Measurements from ENCODE around the gene ACSM6.

ACSM6 gene

GRCh38 chr10:95193944-95194343, at the start of gene ACSM6:
Gene ACSM6 (plus strand): TSS chr10:95194238. CDS start chr10:95194486, 248 bp downstream.
- H3K27ac Mint-ChIP-seq = no peak within 1 kb of the TSS
- intact Hi-C loops (cut with micrococcal nuclease) = no loop called here
- H3K4me1 Mint-ChIP-seq (ENCODE audit: low read depth) = no peaks in the 10 kb centered on the region
- no peaks in the 10 kb centered on the region for H3K36me3 Mint-ChIP-seq (ENCODE audit: low read depth)
- no peaks in the 10 kb centered on the region for H3K27me3 Mint-ChIP-seq
- no peaks in the 10 kb centered on the region for H3K9me3 Mint-ChIP-seq
- no peak within 1 kb of the TSS for H3K4me3 Mint-ChIP-seq

- intact Hi-C loops (cut with micrococcal nuclease) = no loop called here
- Mint-ChIP-seq H3K9me3 (peaks cover 4% of the 10 kb centered on the region), H3K36me3 (ENCODE audit: low read depth) (no peaks in the 10 kb centered on the region), H3K4me1 (ENCODE audit: low read depth) (no peaks in the 10 kb centered on the region), H3K27ac (no peak overlapping the region), H3K4me3 (no peak overlapping the region), H3K27me3 (no peaks in the 10 kb centered on the region)
Observed at GRCh38 chr10:95168694-95169093, 25.3 kb upstream of the ACSM6 start.

GRCh38 chr10:95169522-95169921, 24.5 kb upstream of the ACSM6 start:
- no peak overlapping the region for H3K4me3 Mint-ChIP-seq
- intact Hi-C loops (cut with micrococcal nuclease) = no loop called here
- no peak overlapping the region for H3K27ac Mint-ChIP-seq

GRCh38 chr10:95170790-95171189, 23.2 kb upstream of the ACSM6 start:
- Mint-ChIP-seq H3K27me3 (no peaks in the 10 kb centered on the region), H3K4me3 (no peak overlapping the region), H3K4me1 (ENCODE audit: low read depth) (no peaks in the 10 kb centered on the region), H3K27ac (no peak overlapping the region), H3K36me3 (ENCODE audit: low read depth) (no peaks in the 10 kb centered on the region), H3K9me3 (no peaks in the 10 kb centered on the region)
- intact Hi-C loops (cut with micrococcal nuclease) = no loop called here

More at GRCh38 chr10:95169522-95169921, 24.5 kb upstream of the ACSM6 start:
- Mint-ChIP-seq H3K4me1 (ENCODE audit: low read depth) (no peaks in the 10 kb centered on the region), H3K27me3 (no peaks in the 10 kb centered on the region), H3K9me3 (no peaks in the 10 kb centered on the region), H3K36me3 (ENCODE audit: low read depth) (no peaks in the 10 kb centered on the region)

- H3K27me3 Mint-ChIP-seq = no peaks in the 10 kb centered on the region
- H3K4me1 Mint-ChIP-seq (ENCODE audit: low read depth) = no peaks in the 10 kb centered on the region
- peaks cover 4% of the 10 kb centered on the region for H3K9me3 Mint-ChIP-seq
- intact Hi-C loops (cut with micrococcal nuclease) = no loop called here
- no peak overlapping the region for H3K4me3 Mint-ChIP-seq
- no peak overlapping the region for H3K27ac Mint-ChIP-seq
- H3K36me3 Mint-ChIP-seq (ENCODE audit: low read depth) = no peaks in the 10 kb centered on the region
Observed at GRCh38 chr10:95171336-95171735, 22.7 kb upstream of the ACSM6 start.

GRCh38 chr10:95172851-95173250, 21.2 kb upstream of the ACSM6 start:
- Mint-ChIP-seq H3K4me3 (no peak overlapping the region), H3K9me3 (peaks cover 8% of the 10 kb centered on the region)

GRCh38 chr10:95176101-95176500, 17.9 kb upstream of the ACSM6 start:
- Mint-ChIP-seq H3K27me3 (no peaks in the 10 kb centered on the region), H3K9me3 (peaks cover 8% of the 10 kb centered on the region), H3K4me3 (no peak overlapping the region), H3K36me3 (ENCODE audit: low read depth) (no peaks in the 10 kb centered on the region), H3K4me1 (ENCODE audit: low read depth) (no peaks in the 10 kb centered on the region), H3K27ac (no peak overlapping the region)
- intact Hi-C loops (cut with micrococcal nuclease) = no loop called here

More at GRCh38 chr10:95172851-95173250, 21.2 kb upstream of the ACSM6 start:
- H3K27ac Mint-ChIP-seq = no peak overlapping the region
- intact Hi-C loops (cut with micrococcal nuclease) = no loop called here
- H3K36me3 Mint-ChIP-seq (ENCODE audit: low read depth) = no peaks in the 10 kb centered on the region
- no peaks in the 10 kb centered on the region for H3K4me1 Mint-ChIP-seq (ENCODE audit: low read depth)
- no peaks in the 10 kb centered on the region for H3K27me3 Mint-ChIP-seq

- Mint-ChIP-seq H3K4me3 (no peak overlapping the region), H3K27ac (no peak overlapping the region), H3K36me3 (ENCODE audit: low read depth) (no peaks in the 10 kb centered on the region), H3K9me3 (peaks cover 8% of the 10 kb centered on the region), H3K4me1 (ENCODE audit: low read depth) (no peaks in the 10 kb centered on the region), H3K27me3 (peaks cover 1% of the 10 kb centered on the region)
- intact Hi-C loops (cut with micrococcal nuclease) = no loop called here
Observed at GRCh38 chr10:95177429-95177828, 16.6 kb upstream of the ACSM6 start.

GRCh38 chr10:95178266-95178665, 15.8 kb upstream of the ACSM6 start:
- Mint-ChIP-seq H3K36me3 (ENCODE audit: low read depth) (no peaks in the 10 kb centered on the region), H3K27me3 (peaks cover 5% of the 10 kb centered on the region), H3K4me3 (no peak overlapping the region), H3K27ac (no peak overlapping the region), H3K9me3 (peaks cover 8% of the 10 kb centered on the region), H3K4me1 (ENCODE audit: low read depth) (no peaks in the 10 kb centered on the region)
- intact Hi-C loops (cut with micrococcal nuclease) = no loop called here

- Mint-ChIP-seq H3K9me3 (peaks cover 8% of the 10 kb centered on the region), H3K27me3 (peaks cover 5% of the 10 kb centered on the region), H3K4me3 (no peak overlapping the region), H3K27ac (no peak overlapping the region), H3K36me3 (ENCODE audit: low read depth) (no peaks in the 10 kb centered on the region), H3K4me1 (ENCODE audit: low read depth) (peaks cover 2% of the 10 kb centered on the region)
- intact Hi-C loops (cut with micrococcal nuclease) = no loop called here
Observed at GRCh38 chr10:95178797-95179196, 15.2 kb upstream of the ACSM6 start.

- no peaks in the 10 kb centered on the region for H3K36me3 Mint-ChIP-seq (ENCODE audit: low read depth)
- no peak overlapping the region for H3K27ac Mint-ChIP-seq
- intact Hi-C loops (cut with micrococcal nuclease) = no loop called here
- H3K27me3 Mint-ChIP-seq = peaks cover 17% of the 10 kb centered on the region
- peaks cover 5% of the 10 kb centered on the region for H3K4me1 Mint-ChIP-seq (ENCODE audit: low read depth)
- no peak overlapping the region for H3K4me3 Mint-ChIP-seq
- H3K9me3 Mint-ChIP-seq = peaks cover under 1% of the 10 kb centered on the region
Observed at GRCh38 chr10:95181726-95182125, 12.3 kb upstream of the ACSM6 start.

- no peaks in the 10 kb centered on the region for H3K36me3 Mint-ChIP-seq (ENCODE audit: low read depth)
- no peaks in the 10 kb centered on the region for H3K9me3 Mint-ChIP-seq
- peak overlapping the region; percentile 55 for H3K4me3 Mint-ChIP-seq
- H3K4me1 Mint-ChIP-seq (ENCODE audit: low read depth) = peaks cover 5% of the 10 kb centered on the region
- H3K27ac Mint-ChIP-seq = peak overlapping the region; percentile 31
- H3K27me3 Mint-ChIP-seq = peaks cover 19% of the 10 kb centered on the region
- intact Hi-C loops (cut with micrococcal nuclease) = loop anchor here (1.0 kb wide), 2 partner anchors 60 to 180 kb away; no protein-coding TSS in a partner anchor
Observed at GRCh38 chr10:95183271-95184230, 10.5 kb upstream of the ACSM6 start.

GRCh38 chr10:95187617-95188016, 6.4 kb upstream of the ACSM6 start:
- H3K4me3 Mint-ChIP-seq = no peak overlapping the region
- intact Hi-C loops (cut with micrococcal nuclease) = no loop called here

GRCh38 chr10:95188593-95188992, 5.4 kb upstream of the ACSM6 start:
- H3K9me3 Mint-ChIP-seq = no peaks in the 10 kb centered on the region
- no peak overlapping the region for H3K27ac Mint-ChIP-seq
- no peak overlapping the region for H3K4me3 Mint-ChIP-seq
- peaks cover 5% of the 10 kb centered on the region for H3K4me1 Mint-ChIP-seq (ENCODE audit: low read depth)
- H3K36me3 Mint-ChIP-seq (ENCODE audit: low read depth) = no peaks in the 10 kb centered on the region
- intact Hi-C loops (cut with micrococcal nuclease) = no loop called here
- H3K27me3 Mint-ChIP-seq = peaks cover 14% of the 10 kb centered on the region

More at GRCh38 chr10:95187617-95188016, 6.4 kb upstream of the ACSM6 start:
- peaks cover 18% of the 10 kb centered on the region for H3K27me3 Mint-ChIP-seq
- no peak overlapping the region for H3K27ac Mint-ChIP-seq
- H3K36me3 Mint-ChIP-seq (ENCODE audit: low read depth) = no peaks in the 10 kb centered on the region
- H3K4me1 Mint-ChIP-seq (ENCODE audit: low read depth) = peaks cover 5% of the 10 kb centered on the region
- H3K9me3 Mint-ChIP-seq = no peaks in the 10 kb centered on the region

Data from dendritic cell treated with granulocyte-macrophage colony-stimulating factor and Interleukin-4, amounts not matched to agents 40 ng/mL and 50 ng/mL, for 4 days (primary cell).